Brain microvascular endothelial cell (primary cell): ENCODE results near the gene CDH2.

Source experiments
- DNase-seq: peaks from one replicate; pipeline ENCODE4 v3.0.0-alpha.2; 2020
- H3K27ac ChIP-seq: fragments of 250-450 bp; sonication (Bioruptor Pico); 2 replicates; pipeline ENCODE4 v1.5.1; 2020; ENCODE audit warnings: mild to moderate bottlenecking, moderate library complexity
- H3K27me3 ChIP-seq: fragments of 250-450 bp; sonication (Bioruptor Pico); replicated peaks from 2 replicates; pipeline ENCODE4 v1.5.1; 2020; ENCODE audit warnings: mild to moderate bottlenecking
- H3K36me3 ChIP-seq: fragments of 250-450 bp; sonication (Bioruptor Pico); replicated peaks from 2 replicates; pipeline ENCODE4 v1.5.1; 2020; ENCODE audit warnings: mild to moderate bottlenecking
- H3K4me3 ChIP-seq: 2 replicates; pipeline ENCODE4 v1.5.1; 2011; ENCODE audit warnings: low read depth, mild to moderate bottlenecking, control low read depth, low read length, moderate library complexity
- CTCF ChIP-seq: IDR thresholded peaks from 2 replicates; pipeline ENCODE4 v1.5.1; 2011; ENCODE audit warnings: low read depth, mild to moderate bottlenecking, moderate library complexity, low read length, control low read depth, inconsistent platforms; ENCODE audit errors: missing control alignments
- in situ Hi-C: cut with HindIII; loops from 2 replicates; pipeline ENCODE4 v1.10.0; 2017; ENCODE audit warnings: low sequenced_read_pairs, low pct_ligation_motif_present

CDH2 gene

GRCh38 chr18:28078849-28079248, 98.1 kb downstream of the CDH2 start:
- no peak for TF ChIP-seq CTCF
- no peak overlapping the region for H3K27ac ChIP-seq
- in situ Hi-C loops = no loop called here
- no peaks in the 10 kb centered on the region for H3K36me3 ChIP-seq
- no peak overlapping the region for H3K4me3 ChIP-seq
- no peak for DNase-seq
- H3K27me3 ChIP-seq = no peaks in the 10 kb centered on the region

GRCh38 chr18:28078298-28078697, 98.6 kb downstream of the CDH2 start:
- in situ Hi-C loops = no loop called here
- Histone ChIP-seq H3K36me3 (no peaks in the 10 kb centered on the region), H3K27ac (no peak overlapping the region), H3K27me3 (no peaks in the 10 kb centered on the region), H3K4me3 (no peak overlapping the region)
- no peak for TF ChIP-seq CTCF
- no peak for DNase-seq

- H3K27me3 ChIP-seq = no peaks in the 10 kb centered on the region
- no peak overlapping the region for H3K27ac ChIP-seq
- in situ Hi-C loops = no loop called here
- TF ChIP-seq CTCF = no peak
- no peak overlapping the region for H3K4me3 ChIP-seq
- H3K36me3 ChIP-seq = no peaks in the 10 kb centered on the region
- DNase-seq = peak; percentile 35
These were observed 101.4 kb downstream of the CDH2 start for GRCh38 chr18:28075501-28075900.

GRCh38 chr18:28074076-28074475, 102.9 kb downstream of the CDH2 start:
- TF ChIP-seq CTCF = no peak
- H3K27me3 ChIP-seq = no peaks in the 10 kb centered on the region
- no peak overlapping the region for H3K27ac ChIP-seq
- H3K36me3 ChIP-seq = no peaks in the 10 kb centered on the region
- in situ Hi-C loops = no loop called here
- DNase-seq = no peak
- no peak overlapping the region for H3K4me3 ChIP-seq

- no peak for TF ChIP-seq CTCF
- DNase-seq = no peak
- H3K4me3 ChIP-seq = no peak overlapping the region
- H3K27me3 ChIP-seq = no peaks in the 10 kb centered on the region
- H3K27ac ChIP-seq = no peak overlapping the region
- in situ Hi-C loops = no loop called here
- no peaks in the 10 kb centered on the region for H3K36me3 ChIP-seq
These were observed 103.3 kb downstream of the CDH2 start for GRCh38 chr18:28073658-28074057.

- no peak overlapping the region for H3K4me3 ChIP-seq
- TF ChIP-seq CTCF = no peak
- in situ Hi-C loops = no loop called here
- no peaks in the 10 kb centered on the region for H3K36me3 ChIP-seq
- DNase-seq = no peak
- H3K27ac ChIP-seq = no peak overlapping the region
- H3K27me3 ChIP-seq = no peaks in the 10 kb centered on the region
These were observed 105.7 kb downstream of the CDH2 start for GRCh38 chr18:28071199-28071598.
